HG03565 (cell line): ENCODE data around the gene SNRNP27.

Experiments used
- ATAC-seq: cut with Tn5 transposase; IDR thresholded peaks from one replicate; pipeline ENCODE4 v1.9.1; 2021; ENCODE audit warnings: mild to moderate bottlenecking, moderate library complexity; ENCODE audit not compliant: unreplicated experiment

SNRNP27 gene

GRCh38 chr2:69914950-69915945, 21.5 kb downstream of the SNRNP27 start, which contains the start of gene MXD1:
TSS of gene MXD1 (plus strand) at chr2:69915109. CDS start at chr2:69915331, 222 bp downstream.
- ATAC-seq = no peak

DNA sequence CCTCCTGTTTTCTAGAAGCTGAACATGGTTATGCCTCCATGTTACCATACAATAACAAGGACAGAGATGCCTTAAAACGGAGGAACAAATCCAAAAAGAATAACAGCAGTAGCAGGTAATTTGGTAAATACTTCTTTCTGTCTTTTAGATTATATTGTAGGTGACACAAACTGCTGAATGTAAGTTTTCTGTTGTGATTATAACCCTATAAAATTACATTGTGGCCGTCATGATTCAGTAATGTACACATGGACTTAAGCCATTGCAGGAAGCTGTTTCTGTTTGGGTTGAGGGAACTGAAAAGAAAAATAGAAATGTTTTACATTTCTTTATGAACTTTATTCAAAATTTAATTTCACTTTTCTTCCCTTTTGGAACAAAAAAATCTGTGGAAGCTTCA, 22.4 kb downstream of the SNRNP27 start:
- no peak for ATAC-seq

GRCh38 chr2:69917852-69918251, 24.1 kb downstream of the SNRNP27 start:
- no peak for ATAC-seq

DNA sequence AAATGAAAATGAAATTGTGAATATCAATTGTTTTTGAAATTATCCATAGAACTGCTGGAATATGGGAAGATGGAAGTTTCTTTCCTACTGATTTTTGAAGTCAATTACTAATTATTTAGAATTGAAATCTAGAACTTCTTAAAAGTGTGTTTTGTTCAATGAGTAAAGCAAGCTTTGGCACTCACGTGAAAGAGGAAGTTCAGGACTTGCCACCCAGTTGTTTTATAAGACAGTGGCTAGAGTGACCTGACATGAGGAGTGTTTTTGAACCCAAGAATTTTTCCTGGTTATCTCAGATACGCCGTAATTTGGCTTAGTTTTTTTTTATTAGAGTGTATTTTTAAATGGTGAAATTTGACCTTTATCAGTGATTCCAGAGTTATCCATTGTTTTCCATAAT, 24.6 kb downstream of the SNRNP27 start:
- ATAC-seq = no peak

DNA sequence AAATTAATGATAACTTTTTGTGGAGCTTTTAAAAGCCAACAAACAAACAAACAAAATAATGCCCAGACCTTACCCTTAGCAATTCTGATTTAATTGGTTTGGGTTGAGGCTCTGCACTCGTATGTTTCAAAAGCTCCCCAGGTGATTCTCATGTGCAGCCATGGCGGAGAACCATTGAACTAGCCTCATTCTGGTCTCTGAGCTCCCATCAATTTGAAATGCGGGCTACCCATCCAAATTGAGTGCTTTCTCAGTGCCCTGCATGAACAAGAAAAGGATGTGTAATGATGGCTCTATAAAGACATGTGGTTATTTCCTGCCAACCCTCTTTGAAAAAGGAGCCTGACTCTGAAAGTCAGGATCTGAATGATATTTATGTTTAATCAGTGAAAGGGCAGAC, 29.4 kb downstream of the SNRNP27 start:
- no peak for ATAC-seq

DNA sequence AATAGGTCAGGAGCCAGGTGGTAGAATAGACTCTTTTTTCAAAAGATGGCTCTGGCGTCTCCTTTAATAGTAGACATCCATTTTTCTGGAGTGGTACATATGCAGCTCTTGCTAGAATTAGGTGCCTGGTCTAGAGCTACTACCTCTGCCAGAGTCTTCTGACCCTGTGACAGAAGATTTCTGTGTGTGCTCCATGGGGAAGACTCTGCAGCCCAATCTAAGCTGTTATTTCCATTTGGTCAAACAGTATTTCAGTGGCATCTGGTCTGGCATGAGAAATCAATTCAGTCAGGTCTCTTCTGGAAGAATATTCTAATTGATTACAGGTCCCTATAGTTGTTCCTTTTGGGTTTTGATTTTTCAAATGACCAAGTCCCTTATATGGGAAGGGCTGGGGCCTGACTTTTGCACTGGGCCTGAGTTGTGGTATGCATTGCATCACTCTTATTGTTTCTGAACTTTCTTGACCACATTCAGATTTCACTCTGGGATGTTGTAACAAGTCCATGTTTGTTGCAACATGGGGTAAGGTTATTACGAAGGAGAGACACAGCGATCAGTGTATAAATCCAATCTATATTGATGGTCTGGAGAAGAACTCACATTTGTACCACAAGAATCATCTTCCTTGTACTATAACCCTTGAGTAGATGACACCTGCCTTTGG, 33.2 kb downstream of the SNRNP27 start:
- ATAC-seq = no peak

DNA sequence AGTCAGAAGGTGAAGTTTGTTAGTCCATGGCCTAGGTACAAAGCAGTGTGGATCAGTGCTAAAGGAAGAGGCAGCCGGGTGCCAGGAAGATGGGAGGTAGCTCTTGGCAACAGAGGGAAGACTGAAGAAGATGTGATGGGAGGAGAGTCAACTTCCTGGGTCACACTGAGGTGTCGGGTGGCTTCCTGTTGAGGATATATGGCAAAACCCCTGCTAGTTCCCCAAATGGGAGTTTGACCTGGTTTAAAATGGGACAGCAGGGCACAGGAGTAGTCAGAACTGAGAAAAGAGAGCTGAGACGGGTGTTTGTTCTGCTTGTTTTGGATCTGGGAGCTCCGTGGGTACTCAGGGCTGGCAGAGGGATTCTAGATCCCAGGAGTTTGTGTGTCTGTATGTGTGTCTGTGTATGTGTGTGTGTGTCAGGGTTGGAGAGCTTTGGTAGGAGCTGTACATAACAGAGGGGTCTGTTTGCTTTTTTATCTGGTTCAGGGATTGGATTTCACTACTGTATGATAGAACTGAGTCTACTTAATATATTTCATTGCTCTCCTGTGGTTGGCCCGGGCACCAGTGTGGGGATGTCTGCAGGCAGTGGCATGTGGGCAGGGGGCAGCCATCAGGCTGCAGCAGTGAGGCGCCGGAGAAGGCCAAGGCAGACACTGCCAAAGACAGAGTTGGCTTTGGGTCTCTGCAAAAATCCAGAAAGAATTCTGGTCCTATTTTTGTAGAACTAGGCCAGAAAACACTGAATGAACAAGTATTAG, 38.3 kb downstream of the SNRNP27 start:
- no peak for ATAC-seq

DNA sequence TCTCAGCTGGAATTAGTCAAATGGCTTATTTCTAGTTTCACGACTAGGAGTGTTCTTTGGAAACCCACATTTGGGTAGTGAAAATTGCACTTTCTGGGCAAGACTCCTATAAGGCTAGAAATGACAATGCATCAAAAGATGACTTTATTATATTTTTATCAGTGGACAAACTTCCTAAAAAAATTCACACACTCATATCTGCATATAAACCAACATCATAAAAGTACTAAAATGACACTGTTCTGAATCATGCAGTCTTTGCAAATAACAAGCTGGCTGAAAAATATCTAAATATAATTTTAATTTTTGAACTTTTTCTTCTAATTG, 38.8 kb downstream of the SNRNP27 start:
- ATAC-seq = no peak

- ATAC-seq = no peak
Observed at GRCh38 chr2:69933254-69933828, 39.6 kb downstream of the SNRNP27 start.

- no peak for ATAC-seq
Observed at GRCh38 chr2:69933839-69934613, 40.3 kb downstream of the SNRNP27 start.

- no peak for ATAC-seq
Observed at GRCh38 chr2:69934614-69934908, 40.8 kb downstream of the SNRNP27 start.

DNA sequence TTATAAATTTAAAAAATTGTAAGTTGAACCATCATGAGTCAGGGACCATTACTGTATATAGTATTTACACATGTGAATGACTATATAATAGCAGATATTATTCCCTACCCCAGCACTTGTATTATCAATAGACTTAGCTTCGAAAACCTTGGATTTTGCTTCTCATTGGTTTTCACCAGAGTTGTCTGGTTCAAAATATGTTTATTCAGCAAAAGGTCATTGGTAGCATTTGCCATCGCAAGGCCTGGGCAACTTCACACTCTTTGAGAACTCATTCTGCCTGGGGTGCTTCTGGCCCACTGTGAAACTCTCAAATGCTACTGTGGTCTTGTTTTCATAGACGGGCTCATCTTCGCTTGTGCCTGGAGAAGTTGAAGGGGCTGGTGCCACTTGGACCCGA, 41.3 kb downstream of the SNRNP27 start:
- ATAC-seq = no peak

GRCh38 chr2:69936906-69937305, 43.1 kb downstream of the SNRNP27 start:
- no peak for ATAC-seq

GRCh38 chr2:69937968-69938367, 44.2 kb downstream of the SNRNP27 start:
- ATAC-seq = no peak

DNA sequence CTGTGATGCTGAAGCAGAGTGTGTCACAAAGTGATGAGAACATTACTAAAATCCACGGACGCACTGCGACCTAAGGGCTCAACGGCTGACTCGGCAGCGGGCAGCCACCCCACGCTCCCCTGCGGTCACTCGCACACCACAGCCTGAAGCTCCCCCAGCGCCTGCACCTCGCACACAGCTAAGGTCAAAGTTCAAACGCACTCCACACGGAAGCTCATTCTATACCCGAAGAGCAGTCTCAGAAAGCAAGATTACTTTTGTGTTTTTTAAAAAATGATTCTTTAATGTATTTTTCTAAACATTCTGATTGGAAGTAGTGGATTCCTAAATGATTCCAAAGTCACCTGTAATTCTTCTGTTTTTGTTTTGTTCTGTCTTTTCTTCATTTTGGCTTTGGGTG, 46.0 kb downstream of the SNRNP27 start:
- no peak for ATAC-seq

DNA sequence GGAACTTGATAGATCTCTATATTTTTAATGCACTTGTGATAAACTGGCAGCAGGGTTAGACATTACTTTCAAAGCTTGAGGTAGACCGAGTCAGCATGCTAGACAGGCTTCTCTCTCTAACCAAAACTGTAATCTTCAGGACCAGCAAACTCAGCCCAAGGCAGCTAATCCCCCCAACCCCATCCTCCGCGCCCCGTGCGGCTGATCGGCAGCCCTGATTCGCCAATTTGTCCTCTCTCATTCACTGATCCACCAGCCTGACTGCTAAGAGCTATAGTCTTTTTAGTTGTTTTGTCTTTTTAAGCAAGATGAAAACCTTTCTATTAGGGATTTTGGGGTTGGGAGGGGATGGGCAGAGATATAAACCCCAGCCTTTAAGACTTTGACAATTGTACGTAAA, 46.9 kb downstream of the SNRNP27 start:
- no peak for ATAC-seq

GRCh38 chr2:69943000-69943842, 49.5 kb downstream of the SNRNP27 start:
- no peak for ATAC-seq

- ATAC-seq = no peak
Observed at GRCh38 chr2:69943843-69944525, 50.2 kb downstream of the SNRNP27 start.

GRCh38 chr2:69944756-69945155, 51.0 kb downstream of the SNRNP27 start:
- ATAC-seq = no peak
